ENCODE results near the gene VN1R5.
"Not testable (repeated sequence)": the region's sequence is repeated elsewhere in the genome, so short reads cannot be mapped to it uniquely, and the experiment has no call there.

The VN1R5 gene

DNA sequence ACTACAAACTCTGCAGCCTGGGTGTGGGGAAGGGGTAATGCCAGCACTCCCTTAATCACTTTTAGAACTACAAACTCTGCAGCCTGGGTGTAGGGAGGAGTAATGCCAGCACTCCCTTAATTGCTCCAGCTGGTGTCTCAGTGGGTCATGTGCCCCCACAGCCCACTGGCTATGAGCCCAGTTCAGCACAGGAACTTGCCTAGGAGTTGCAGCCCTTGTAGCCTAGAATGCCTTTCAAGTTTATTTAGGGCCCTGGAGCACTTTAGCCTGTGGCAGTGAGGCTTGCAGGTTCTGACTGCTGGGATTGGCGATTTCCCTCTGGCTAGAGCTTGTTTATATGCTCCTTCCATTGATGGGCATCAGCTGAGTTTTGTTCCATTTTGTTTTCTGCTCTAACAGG lies 17.1 kb downstream of the VN1R5 start:
- no peak for DNase-seq (ENCODE audit: low spot score)

DNA sequence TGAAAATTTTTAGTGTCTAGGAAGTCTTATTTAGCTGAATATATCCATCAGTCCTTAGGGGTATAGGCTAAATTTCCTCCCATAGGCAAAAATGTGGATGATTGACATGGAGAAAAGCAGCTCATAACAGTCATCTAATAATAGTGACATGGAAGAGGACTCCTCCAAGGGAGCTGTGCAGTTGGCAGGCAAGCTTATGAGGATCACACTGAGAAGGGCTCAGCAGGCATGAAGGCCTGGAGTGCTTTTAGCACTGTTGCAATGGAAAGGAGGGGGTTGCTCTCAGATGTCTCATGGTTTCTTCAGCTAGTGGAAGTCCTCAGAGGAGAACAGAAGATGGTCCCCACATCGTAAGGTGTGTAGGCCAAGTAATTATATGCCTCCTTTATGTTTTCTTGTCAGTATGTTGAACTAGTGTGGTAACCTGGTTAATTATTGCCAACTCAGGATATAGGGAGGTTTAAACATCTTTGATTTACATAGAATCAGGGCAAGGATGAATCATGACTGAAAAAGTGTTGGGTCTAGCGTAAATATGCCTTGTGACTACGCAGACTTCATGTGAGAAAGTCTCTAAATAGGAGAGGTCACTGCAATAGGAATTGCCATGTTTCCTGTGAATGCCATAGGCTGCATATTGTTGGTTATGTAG lies 18.9 kb downstream of the VN1R5 start:
- no peak for DNase-seq (ENCODE audit: low spot score)

GRCh38 chr1:247277191-247277590 lies 21.3 kb downstream of the VN1R5 start:
- no peak for DNase-seq (ENCODE audit: low spot score)

GRCh38 chr1:247281001-247281574 lies 25.2 kb downstream of the VN1R5 start:
- DNase-seq (ENCODE audit: low spot score) = no peak

DNA sequence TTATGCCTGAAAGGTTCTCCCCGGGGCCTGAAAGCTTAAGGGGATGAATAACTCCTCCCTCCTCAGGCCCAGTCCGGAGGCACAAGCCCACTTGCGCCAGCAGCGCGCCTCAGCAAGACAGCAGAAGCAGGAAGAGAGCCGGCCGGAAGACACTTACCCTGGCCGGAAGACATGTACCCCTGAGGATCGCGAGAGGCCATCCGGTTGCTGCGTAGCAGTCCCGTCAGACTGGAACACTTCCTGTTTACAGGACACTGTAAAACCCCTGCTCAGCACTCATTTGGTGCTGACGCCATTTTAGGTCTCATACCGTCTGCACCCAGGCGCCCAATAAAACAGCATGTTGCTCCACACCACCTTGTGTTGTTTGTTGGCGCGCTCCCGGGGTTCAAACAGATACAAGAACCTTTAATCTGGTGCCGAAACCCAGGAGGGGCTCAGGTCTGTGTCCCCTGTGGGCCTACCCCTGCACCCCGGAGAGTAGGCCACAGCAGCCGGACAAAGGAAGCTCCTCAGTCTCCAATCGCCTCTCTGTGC lies 30.3 kb downstream of the VN1R5 start:
- no peak for DNase-seq (ENCODE audit: low spot score)

DNA sequence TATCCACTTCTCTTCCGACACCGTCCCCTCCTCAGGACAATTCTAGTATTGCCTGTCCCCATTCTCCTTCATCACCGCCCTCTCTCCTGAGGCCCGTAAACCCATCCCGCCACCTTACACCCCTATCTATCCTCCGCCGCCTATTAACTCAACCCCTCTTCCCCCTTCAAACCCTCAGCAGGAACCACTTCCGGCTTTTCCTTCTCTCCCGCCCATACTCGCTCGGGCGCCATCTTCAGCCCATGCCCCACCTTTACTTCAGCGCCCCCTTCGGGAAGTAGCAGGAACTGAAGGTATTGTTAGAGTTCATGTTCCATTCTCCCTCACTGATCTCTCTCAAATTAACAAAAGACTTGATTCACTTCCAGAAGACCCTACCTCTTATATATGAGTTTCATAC lies 31.6 kb downstream of the VN1R5 start:
- no peak for DNase-seq (ENCODE audit: low spot score)

- no peak for DNase-seq (ENCODE audit: low spot score)
Observed at GRCh38 chr1:247288341-247288740, 32.5 kb downstream of the VN1R5 start.

DNA sequence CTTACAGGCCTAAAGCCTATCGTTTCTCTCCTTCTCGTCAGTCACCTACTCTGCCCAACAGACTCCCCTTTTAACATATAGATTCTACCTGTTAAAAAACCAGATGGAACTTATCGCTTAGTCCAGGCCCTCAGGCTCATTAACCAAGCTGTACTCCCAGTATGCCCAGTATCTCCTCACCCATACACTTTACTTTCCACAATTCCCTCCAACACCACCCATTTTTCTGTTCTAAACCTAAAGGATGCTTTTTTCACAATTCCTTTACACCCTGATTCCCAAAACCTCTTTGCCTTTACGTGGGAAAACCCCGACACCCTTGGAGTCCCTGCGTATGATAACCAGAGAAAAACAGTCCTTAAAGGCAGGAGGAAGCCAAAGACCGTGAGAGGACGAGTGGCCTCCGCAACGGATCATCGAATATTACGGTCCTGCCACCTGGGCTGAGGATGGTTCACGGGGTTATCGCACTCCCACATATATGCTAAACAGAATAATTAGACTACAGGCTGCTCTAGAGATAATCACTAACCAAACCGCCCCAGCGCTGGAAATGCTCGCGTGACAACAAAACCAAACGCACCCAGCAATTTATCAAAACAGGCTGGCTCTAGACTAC lies 33.5 kb downstream of the VN1R5 start:
- not testable (repeated sequence) for DNase-seq (ENCODE audit: low spot score)

DNA sequence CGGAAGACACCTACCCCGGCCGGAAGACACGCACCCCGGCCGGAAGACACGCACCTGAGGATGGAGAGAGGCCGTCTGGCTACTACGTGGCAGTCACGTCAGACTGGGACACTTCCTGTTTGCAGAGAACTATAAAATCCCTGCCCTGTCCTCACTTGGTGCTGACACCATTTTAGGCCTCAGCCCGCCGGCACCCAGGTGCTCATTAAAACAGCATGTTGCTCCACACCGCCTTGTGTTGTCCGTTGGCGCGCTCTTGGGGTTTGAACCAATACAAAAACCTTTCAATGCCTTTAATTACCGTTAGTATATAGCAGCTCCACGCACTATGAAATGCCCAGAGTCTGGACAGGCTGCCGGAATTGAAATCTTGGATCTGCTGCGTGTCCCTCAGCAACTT lies 34.7 kb downstream of the VN1R5 start:
- DNase-seq (ENCODE audit: low spot score) = no peak

DNA sequence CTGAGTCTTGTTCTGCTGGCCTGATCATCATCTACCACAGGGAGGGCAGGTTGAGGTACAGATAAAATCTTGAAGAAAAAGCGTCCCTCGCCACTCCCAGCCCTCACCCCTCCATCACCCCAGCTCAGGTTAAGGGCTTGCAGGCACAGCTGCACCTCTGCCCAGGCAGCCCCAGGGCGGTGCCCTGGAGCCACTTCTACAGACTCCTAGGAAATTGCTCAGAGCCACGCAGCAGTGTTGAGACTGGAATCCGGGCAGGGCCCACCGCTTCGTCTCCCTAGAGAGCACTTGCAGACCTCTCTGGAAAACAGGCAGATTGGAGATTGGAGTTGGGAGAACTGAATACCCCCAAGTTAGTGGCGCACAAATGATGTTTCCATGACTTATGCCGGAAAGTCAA lies 35.3 kb downstream of the VN1R5 start:
- no peak for DNase-seq (ENCODE audit: low spot score)

GRCh38 chr1:247291833-247292561 lies 36.1 kb downstream of the VN1R5 start:
- DNase-seq (ENCODE audit: low spot score) = no peak

DNA sequence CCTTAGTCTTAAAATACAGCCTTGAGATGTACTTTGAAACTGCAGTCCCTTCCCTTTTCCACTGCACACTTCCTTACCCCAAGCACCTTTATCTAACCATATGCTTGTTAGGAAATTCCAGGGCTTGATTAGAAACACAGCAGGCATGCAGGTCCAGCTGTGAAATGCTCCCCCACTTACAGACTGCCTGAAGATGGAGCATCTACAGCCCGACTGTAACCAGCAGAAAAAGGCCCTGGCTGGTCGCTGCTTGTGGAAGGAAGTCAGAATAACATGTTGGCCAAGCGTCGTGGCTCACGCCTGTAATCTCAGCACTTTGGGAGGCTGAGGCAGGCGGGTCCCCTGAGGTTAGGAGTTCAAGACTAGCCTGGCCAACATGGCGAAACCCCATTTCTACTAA lies 37.2 kb downstream of the VN1R5 start:
- DNase-seq (ENCODE audit: low spot score) = no peak

DNA sequence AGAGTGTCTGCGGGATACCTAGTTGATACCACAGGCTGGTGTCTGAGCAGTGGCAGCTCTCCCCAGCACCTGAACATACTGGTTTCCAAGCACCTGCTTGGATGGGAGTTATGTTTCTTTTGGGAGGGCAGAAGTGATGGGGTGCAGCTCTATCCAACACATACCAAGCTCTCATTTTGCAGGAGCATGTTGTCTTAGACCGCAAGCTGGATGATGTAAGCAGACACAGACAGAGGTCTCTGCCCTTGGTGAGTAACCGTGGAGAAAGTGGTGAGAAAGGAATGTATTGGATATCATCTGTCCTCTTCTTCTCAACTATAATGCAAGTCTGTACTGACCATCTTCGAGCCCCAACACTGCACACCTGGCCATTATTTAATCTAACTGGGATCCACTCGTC lies 38.4 kb downstream of the VN1R5 start:
- DNase-seq (ENCODE audit: low spot score) = no peak

- no peak for DNase-seq (ENCODE audit: low spot score)
Observed at GRCh38 chr1:247295274-247295684, 39.4 kb downstream of the VN1R5 start.

GRCh38 chr1:247295746-247296145 lies 39.9 kb downstream of the VN1R5 start:
- DNase-seq (ENCODE audit: low spot score) = no peak

GRCh38 chr1:247296599-247297180 lies 40.8 kb downstream of the VN1R5 start:
- DNase-seq (ENCODE audit: low spot score) = no peak

GRCh38 chr1:247297263-247298123 lies 41.6 kb downstream of the VN1R5 start:
- DNase-seq (ENCODE audit: low spot score) = no peak

- DNase-seq (ENCODE audit: low spot score) = no peak
Observed at GRCh38 chr1:247298124-247298481, 42.2 kb downstream of the VN1R5 start.

- no peak for DNase-seq (ENCODE audit: low spot score)
Observed at GRCh38 chr1:247298701-247299100, 42.8 kb downstream of the VN1R5 start.

- DNase-seq (ENCODE audit: low spot score) = no peak
Observed at GRCh38 chr1:247299723-247300381, 44.0 kb downstream of the VN1R5 start.

Data from RKO (cell line).